ENCODE results near the gene FERMT1. TPM values are rescaled to one million over a fixed set of nuclear protein-coding genes. Genes with fewer than 3 reads are reported as not detected.

Gene FERMT1
- total and polyA plus RNA-seq, 2 of the 4 experiments (the other 2 are of a cell fraction) = 1.8 to 2.3 TPM

- no peaks in the 10 kb centered on the region for H3K9me3 ChIP-seq (ENCODE audit: control insufficient read depth, insufficient read depth, low read length)
- H2BK20ac ChIP-seq (ENCODE audit: low read depth, low read length) = no peak overlapping the region
- no peaks in the 10 kb centered on the region for H3K36me3 ChIP-seq (ENCODE audit: control insufficient read depth, insufficient read depth, low read length)
- BruUV-seq (replicated peaks) = no TSS peak
- H3K4me2 ChIP-seq (ENCODE audit: low read depth, low read length) = no peak overlapping the region
- H4K20me1 ChIP-seq (ENCODE audit: insufficient read depth, low read length) = no peaks in the 10 kb centered on the region
- TF ChIP-seq CEBPB (IDR thresholded peaks at IDR 0.05; ENCODE audit: low read depth, low read length) (peak; percentile 58), ELK1 (IDR thresholded peaks at IDR 0.05; ENCODE audit: borderline replicate concordance, low read depth, low read length) (no peak)
- intact Hi-C loops (cut with micrococcal nuclease) (no loop called here), dilution Hi-C loops (cut with HindIII; ENCODE audit: low sequenced_read_pairs, unreplicated experiment) (no loop called here), in situ Hi-C loops (cut with MboI; ENCODE audit: low sequenced_read_pairs) (loop anchor here (5.0 kb wide), 1 partner anchor 554 kb away; no protein-coding TSS in a partner anchor)
- H2BK120ac ChIP-seq (ENCODE audit: low read depth, low read length) = no peak overlapping the region
- WGBS, 2 experiments (ENCODE audit: extremely low coverage in 2 of 2, insufficient read length in 1 of 2) = 46% methylated on average over 2 of the region's 2 CpGs; no CpG with 5 or more reads in 1 of the 2 experiments
- H3K4ac ChIP-seq (ENCODE audit: low read depth, low read length) = no peak overlapping the region
- H2AK5ac ChIP-seq (ENCODE audit: low read depth, low read length) = no peak overlapping the region
- H2BK15ac ChIP-seq (ENCODE audit: low read depth, low read length) = no peak overlapping the region
- no peaks in the 10 kb centered on the region for H3K27me3 ChIP-seq (ENCODE audit: control insufficient read depth, insufficient read depth, low read length)
- no peak overlapping the region for H3K14ac ChIP-seq (replicated peaks; ENCODE audit: low read depth, low read length)
- H4K8ac ChIP-seq (ENCODE audit: low read depth in 2 of 2, low read length in 2 of 2) = no peak overlapping the region
- no peak overlapping the region for H3K4me3 ChIP-seq (ENCODE audit: insufficient read depth, low read depth, low read length)
- H2BK5ac ChIP-seq (ENCODE audit: low read depth, low read length, poor library complexity, severe bottlenecking) = no peak overlapping the region
- POLR2A ChIA-PET (ENCODE audit: unreplicated experiment) = no interaction called here
- H3K9me1 ChIP-seq (ENCODE audit: insufficient read depth, low read length) = no peaks in the 10 kb centered on the region
- H3K18ac ChIP-seq (ENCODE audit: low read depth, low read length) = no peak overlapping the region
- ATAC-seq (ENCODE audit: low read depth) = peak; percentile 34; the same call in 1 of the 2 replicates
- H3K79me1 ChIP-seq (ENCODE audit: low read depth in 1 of 2, low read length in 2 of 2) = no peaks in the 10 kb centered on the region
- H3K56ac ChIP-seq (ENCODE audit: extremely low read depth, insufficient read depth, low read length) = no peak overlapping the region
- no peak overlapping the region for H3K23ac ChIP-seq (ENCODE audit: low read depth, low read length)
- no peaks in the 10 kb centered on the region for H3K4me1 ChIP-seq (ENCODE audit: control insufficient read depth, insufficient read depth, low read length)
- H2AK9ac ChIP-seq (replicated peaks; ENCODE audit: low read depth, low read length, poor library complexity) = no peak overlapping the region
- H3K27ac ChIP-seq (ENCODE audit: insufficient read depth, low read length) = no peak overlapping the region
- no peak overlapping the region for H3K9ac ChIP-seq (ENCODE audit: low read depth, low read length)
- CTCF ChIA-PET = no interaction called here
- H2AFZ ChIP-seq (replicated peaks; ENCODE audit: low read length, poor library complexity) = no peak overlapping the region
- peak; percentile 52 for DNase-seq
- H4K91ac ChIP-seq (ENCODE audit: insufficient read depth, low read depth, low read length) = no peak overlapping the region
- H4K5ac ChIP-seq (ENCODE audit: low read depth, low read length) = no peak overlapping the region
These were observed 41.6 kb downstream of the FERMT1 start for GRCh38 chr20:6081236-6081635.
